ENCODE measurements around the gene CHRDL2.
A peak's percentile ranks its signal among the peaks of the same experiment; 100 is the strongest.

The CHRDL2 gene

GRCh38 chr11:74710281-74710938 lies 20.8 kb downstream of the CHRDL2 start:
- no peak for DNase-seq (ENCODE audit: low read depth in 2 of 2)

- no peak for DNase-seq (ENCODE audit: low read depth in 2 of 2)
These were observed 22.1 kb downstream of the CHRDL2 start for GRCh38 chr11:74709175-74709574.

- DNase-seq (ENCODE audit: low read depth in 2 of 2), result no peak
These were observed 23.4 kb downstream of the CHRDL2 start for GRCh38 chr11:74707602-74708510.

- no peak for DNase-seq (ENCODE audit: low read depth in 2 of 2)
These were observed 24.0 kb downstream of the CHRDL2 start for GRCh38 chr11:74707182-74707581.

GRCh38 chr11:74703211-74703610 lies 28.0 kb downstream of the CHRDL2 start:
- DNase-seq (ENCODE audit: low read depth in 2 of 2), result no peak

GRCh38 chr11:74702383-74703007 lies 28.7 kb downstream of the CHRDL2 start:
- peak; percentile 22 to 51 for DNase-seq (ENCODE audit: low read depth in 2 of 2)

GRCh38 chr11:74701351-74701750 lies 29.9 kb downstream of the CHRDL2 start:
- no peak for DNase-seq (ENCODE audit: low read depth in 2 of 2)

- DNase-seq (ENCODE audit: low read depth in 2 of 2), result no peak
These were observed 31.4 kb downstream of the CHRDL2 start for GRCh38 chr11:74699615-74700396.

GRCh38 chr11:74697722-74698121 lies 33.5 kb downstream of the CHRDL2 start:
- no peak for DNase-seq (ENCODE audit: low read depth in 2 of 2)

- DNase-seq (ENCODE audit: low read depth in 2 of 2), result no peak
These were observed 34.1 kb downstream of the CHRDL2 start for GRCh38 chr11:74696939-74697675.

GRCh38 chr11:74696500-74696899 lies 34.7 kb downstream of the CHRDL2 start:
- no peak for DNase-seq (ENCODE audit: low read depth in 2 of 2)

GRCh38 chr11:74695705-74696280 lies 35.4 kb downstream of the CHRDL2 start:
- DNase-seq (ENCODE audit: low read depth in 2 of 2), result no peak

GRCh38 chr11:74694136-74694930 lies 36.9 kb downstream of the CHRDL2 start:
- DNase-seq (ENCODE audit: low read depth in 2 of 2), result no peak

- DNase-seq (ENCODE audit: low read depth in 2 of 2), result no peak
These were observed 37.7 kb downstream of the CHRDL2 start for GRCh38 chr11:74693531-74693930.

- no peak for DNase-seq (ENCODE audit: low read depth in 2 of 2)
These were observed 39.5 kb downstream of the CHRDL2 start for GRCh38 chr11:74691755-74692154.

- DNase-seq (ENCODE audit: low read depth in 2 of 2), result no peak
These were observed 41.6 kb downstream of the CHRDL2 start for GRCh38 chr11:74689666-74690065.

- no peak for DNase-seq (ENCODE audit: low read depth in 2 of 2)
These were observed 43.8 kb downstream of the CHRDL2 start for GRCh38 chr11:74687237-74688023.

- no peak for DNase-seq (ENCODE audit: low read depth in 2 of 2)
These were observed 44.4 kb downstream of the CHRDL2 start for GRCh38 chr11:74686792-74687191.

- DNase-seq (ENCODE audit: low read depth in 2 of 2), result no peak
These were observed 45.3 kb downstream of the CHRDL2 start for GRCh38 chr11:74685905-74686304.

Data from stimulated activated CD4-positive, alpha-beta T cell treated with anti-CD3 and anti-CD28 coated beads, Interleukin-12 subunit alpha, Interleukin-12 subunit beta, amount 100 ng/mL, for 24 hours (primary cell).